Thyroid gland (tissue), 4 donors: Measurements from ENCODE around the gene CCNB1IP1. TPM values are rescaled to one million over a fixed set of nuclear protein-coding genes. Genes with fewer than 3 reads are reported as not detected.
"Not testable (repeated sequence)": the region's sequence is repeated elsewhere in the genome, so short reads cannot be mapped to it uniquely, and the experiment has no call there.

Source experiments
- DNase-seq, 2 donors: peaks; one replicate each; pipeline ENCODE4 v3.0.0-alpha.2; 2019
- H3K27ac ChIP-seq, 3 donors: fragments of 200-600 bp; sonication (generic); 1 replicate in 2 of 3; 2 replicates in 1 of 3; pipeline ENCODE4 v1.5.1; 2016 to 2019; ENCODE audit warnings: mild to moderate bottlenecking in 1 of 3, moderate library complexity in 1 of 3
- H3K27me3 ChIP-seq: fragments of 200-600 bp; sonication (generic); one replicate; pipeline ENCODE4 v1.5.1; 2019
- H3K36me3 ChIP-seq, 2 donors: fragments of 200-600 bp; sonication (generic); one replicate each; pipeline ENCODE4 v1.5.1; 2016 to 2019
- H3K4me1 ChIP-seq, 2 donors: fragments of 200-600 bp; sonication (generic); one replicate each; pipeline ENCODE4 v1.5.1; 2017 to 2019
- H3K4me3 ChIP-seq, 3 donors: fragments of 200-600 bp; sonication (generic); replicated peaks in 1 of 3; 1 replicate in 2 of 3; 2 replicates in 1 of 3; pipeline ENCODE4 v1.5.1; 2016; ENCODE audit warnings: mild to moderate bottlenecking in 1 of 3
- H3K9me3 ChIP-seq: fragments of 200-600 bp; sonication (generic); one replicate; pipeline ENCODE4 v1.5.1; 2017
- POLR2A ChIP-seq, 2 donors: fragments of 450-650 bp; IDR thresholded peaks; one replicate each; pipeline ENCODE4 v1.6.1; 2017; ENCODE audit warnings: antibody characterized with exemption in 2 of 2, mild to moderate bottlenecking in 2 of 2, moderate library complexity in 1 of 2
- WGBS, 2 donors: methylation state at CpG; one replicate each; pipeline ENCODE4 v1.1.5; 2017; 5-methylcytosine and 5-hydroxymethylcytosine counted together
- intact Hi-C: fragments of 100-400 bp; cut with DNase I; formaldehyde crosslinking; loops from one replicate; pipeline ENCODE4 v1.15.1; 2023
- small RNA-seq: library from RNA; depleted of rRNA; stranded (forward); fragments of <200 nt; gene quantifications from one replicate; pipeline ENCODE3, GENCODE V24; 2016
- total RNA-seq, 4 donors: library from RNA; depleted of rRNA; stranded (reverse); fragments of >200 nt; gene quantifications; one replicate each; pipeline ENCODE4 v1.2.3, GENCODE V29; 2016
- TF ChIP-seq, protein P1 (sequence below), 6 experiments: fragments of 200-600 bp in 3 of 6; fragments of 450-650 bp in 3 of 6; sonication (generic) in 3 of 6; IDR thresholded peaks; one replicate each; pipeline ENCODE4 v1.5.1; 2016 to 2019; ENCODE audit warnings: antibody characterized with exemption in 6 of 6, mild to moderate bottlenecking in 2 of 6, inconsistent platforms in 1 of 6, moderate library complexity in 1 of 6

The CCNB1IP1 gene
- total RNA-seq, 4 donors from 2014 or later, result 57.2 to 150 (median 92.9) TPM

DNA sequence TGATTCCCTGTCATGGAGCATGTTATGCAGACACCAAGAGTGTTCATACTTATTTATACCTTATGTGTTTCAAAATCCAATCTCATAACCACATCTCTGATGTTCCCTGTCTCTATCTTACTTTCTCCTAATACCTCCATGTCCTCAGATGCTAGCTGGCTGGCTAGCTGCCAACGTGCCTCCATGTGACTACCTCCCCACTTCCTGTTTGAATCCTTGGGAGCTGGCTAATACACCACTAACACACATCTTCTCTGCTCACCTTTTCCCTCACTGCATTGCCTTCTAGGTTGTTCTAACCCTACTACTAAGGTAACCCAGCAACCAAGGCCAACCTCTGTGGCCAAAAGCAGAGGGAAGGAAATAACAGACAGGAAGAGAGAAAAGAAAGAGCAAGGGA lies 54.7 kb downstream of the CCNB1IP1 start:
- peak; percentile 8 to 17 for DNase-seq
- Histone ChIP-seq H3K27ac (no peak overlapping the region), H3K27me3 (no peaks in the 10 kb centered on the region), H3K4me3 (no peak overlapping the region), H3K4me1 (no peaks in the 10 kb centered on the region), H3K36me3 (no peaks in the 10 kb centered on the region), H3K9me3 (no peaks in the 10 kb centered on the region)
- TF ChIP-seq, protein P1, sequence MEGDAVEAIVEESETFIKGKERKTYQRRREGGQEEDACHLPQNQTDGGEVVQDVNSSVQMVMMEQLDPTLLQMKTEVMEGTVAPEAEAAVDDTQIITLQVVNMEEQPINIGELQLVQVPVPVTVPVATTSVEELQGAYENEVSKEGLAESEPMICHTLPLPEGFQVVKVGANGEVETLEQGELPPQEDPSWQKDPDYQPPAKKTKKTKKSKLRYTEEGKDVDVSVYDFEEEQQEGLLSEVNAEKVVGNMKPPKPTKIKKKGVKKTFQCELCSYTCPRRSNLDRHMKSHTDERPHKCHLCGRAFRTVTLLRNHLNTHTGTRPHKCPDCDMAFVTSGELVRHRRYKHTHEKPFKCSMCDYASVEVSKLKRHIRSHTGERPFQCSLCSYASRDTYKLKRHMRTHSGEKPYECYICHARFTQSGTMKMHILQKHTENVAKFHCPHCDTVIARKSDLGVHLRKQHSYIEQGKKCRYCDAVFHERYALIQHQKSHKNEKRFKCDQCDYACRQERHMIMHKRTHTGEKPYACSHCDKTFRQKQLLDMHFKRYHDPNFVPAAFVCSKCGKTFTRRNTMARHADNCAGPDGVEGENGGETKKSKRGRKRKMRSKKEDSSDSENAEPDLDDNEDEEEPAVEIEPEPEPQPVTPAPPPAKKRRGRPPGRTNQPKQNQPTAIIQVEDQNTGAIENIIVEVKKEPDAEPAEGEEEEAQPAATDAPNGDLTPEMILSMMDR (IDR thresholded peaks at IDR 0.05), result no peak
- TF ChIP-seq POLR2A (IDR thresholded peaks at IDR 0.05), result no peak
- WGBS, 2 donors, result 53 to 59% methylated on average over 1 of the region's 1 CpG
- intact Hi-C loops, result no loop called here

DNA sequence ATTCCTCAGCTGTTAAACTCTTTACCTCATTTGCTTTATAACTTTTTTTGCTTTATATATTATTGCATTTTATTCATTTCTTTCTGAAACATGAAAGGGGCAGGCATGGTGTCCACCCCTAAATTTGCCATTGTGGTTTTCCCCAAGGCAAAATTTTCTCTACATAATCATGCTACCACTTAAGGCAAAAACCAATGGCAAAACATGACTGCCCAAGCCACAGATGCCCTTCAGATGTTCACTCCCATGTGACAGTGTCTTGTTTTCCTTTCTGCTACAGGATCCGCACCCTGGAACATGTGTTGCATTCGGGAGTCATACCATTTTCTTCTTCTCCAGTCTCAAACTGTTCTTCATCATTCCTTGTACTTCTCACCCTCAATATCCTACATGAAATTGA lies 55.7 kb downstream of the CCNB1IP1 start:
- H3K4me3 ChIP-seq, result no peak overlapping the region
- no peak overlapping the region for H3K27ac ChIP-seq
- H3K9me3 ChIP-seq, result no peaks in the 10 kb centered on the region
- no peaks in the 10 kb centered on the region for H3K27me3 ChIP-seq
- H3K4me1 ChIP-seq, result no peaks in the 10 kb centered on the region
- H3K36me3 ChIP-seq, result no peaks in the 10 kb centered on the region
- WGBS, 2 donors, result 97% methylated on average over 2 of the region's 2 CpGs
- no peak for TF ChIP-seq POLR2A (IDR thresholded peaks at IDR 0.05)
- TF ChIP-seq, protein P1 (IDR thresholded peaks at IDR 0.05), result no peak
- DNase-seq, result no peak
- intact Hi-C loops, result no loop called here

DNA sequence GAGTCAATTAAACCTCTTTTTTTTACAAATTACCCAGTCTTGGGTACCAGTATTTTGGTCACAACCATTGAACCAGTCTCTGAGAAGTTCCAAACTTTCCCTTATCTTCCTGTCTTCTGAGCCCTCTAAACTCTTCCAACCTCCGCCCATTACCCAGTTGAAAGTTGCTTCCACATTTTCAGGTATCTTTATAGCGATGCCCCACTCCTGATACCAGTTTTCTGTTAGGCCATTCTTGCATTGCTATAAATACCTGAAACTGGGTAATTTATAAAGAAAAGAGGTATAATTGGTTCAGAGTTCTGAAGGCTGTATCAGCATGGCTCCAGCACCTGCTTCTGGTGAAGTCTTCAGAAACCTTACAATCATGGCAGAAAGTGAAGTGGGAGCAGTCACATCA lies 59.0 kb downstream of the CCNB1IP1 start:
- Histone ChIP-seq H3K27ac (no peak overlapping the region), H3K27me3 (no peaks in the 10 kb centered on the region), H3K36me3 (no peaks in the 10 kb centered on the region), H3K4me1 (no peaks in the 10 kb centered on the region), H3K4me3 (no peak overlapping the region), H3K9me3 (no peaks in the 10 kb centered on the region)
- intact Hi-C loops, result no loop called here
- WGBS, 2 donors, result 98 to 99% methylated on average over 2 of the region's 2 CpGs
- TF ChIP-seq, protein P1 (IDR thresholded peaks at IDR 0.05), result no peak
- TF ChIP-seq POLR2A (IDR thresholded peaks at IDR 0.05), result no peak
- no peak for DNase-seq

DNA sequence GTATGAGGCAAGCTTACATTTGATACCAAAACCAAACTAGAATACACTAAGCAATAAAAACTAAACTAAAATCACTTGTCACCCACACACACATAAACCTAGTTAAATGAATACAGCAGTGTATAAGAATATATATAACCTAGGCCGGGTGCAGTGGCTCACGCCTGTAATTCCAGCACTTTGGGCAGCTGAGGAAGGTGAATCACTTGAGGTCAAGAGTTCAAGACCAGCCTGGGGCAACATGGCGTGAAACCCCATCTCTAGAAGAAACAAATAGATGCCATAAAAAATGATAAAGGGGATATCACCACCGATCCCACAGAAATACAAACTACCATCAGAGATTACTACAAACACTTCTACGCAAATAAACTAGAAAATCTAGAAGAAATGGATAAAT lies 68.7 kb downstream of the CCNB1IP1 start:
- H3K9me3 ChIP-seq, H3K27me3 ChIP-seq, intact Hi-C loops, H3K4me1 ChIP-seq, H3K27ac ChIP-seq, H3K4me3 ChIP-seq, DNase-seq, H3K36me3 ChIP-seq: not testable (repeated sequence)
- WGBS, 2 donors, result 93 to 95% methylated on average over 5 of the region's 5 CpGs

DNA sequence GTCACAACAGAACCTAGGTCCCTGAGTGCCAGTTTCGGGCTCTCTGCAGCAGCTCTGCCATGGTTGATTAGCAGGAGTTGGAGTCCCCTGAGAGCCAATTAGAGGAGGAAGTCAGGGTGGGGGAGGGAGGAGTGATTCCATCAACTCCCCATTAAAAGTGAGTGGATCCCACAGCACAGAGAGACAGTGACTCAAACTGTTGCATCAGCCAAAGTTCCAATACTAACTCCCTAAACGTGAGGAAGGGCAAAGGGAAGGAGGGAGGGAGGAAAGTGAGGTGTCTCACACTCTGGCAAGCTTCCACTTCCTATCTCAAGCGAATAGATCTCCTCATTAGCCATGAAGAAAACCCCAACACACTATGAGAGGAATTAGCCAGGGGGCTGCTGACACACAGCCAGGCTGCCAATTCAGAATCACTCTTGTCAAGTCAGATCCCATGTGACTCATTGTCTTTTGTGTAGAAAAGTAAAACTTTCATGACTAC lies 70.4 kb downstream of the CCNB1IP1 start:
- no peak overlapping the region for H3K4me3 ChIP-seq
- intact Hi-C loops, result no loop called here
- no peaks in the 10 kb centered on the region for H3K36me3 ChIP-seq
- H3K27ac ChIP-seq, result no peak overlapping the region
- no peaks in the 10 kb centered on the region for H3K4me1 ChIP-seq
- TF ChIP-seq, protein P1 (IDR thresholded peaks at IDR 0.05), result no peak
- no peak for TF ChIP-seq POLR2A (IDR thresholded peaks at IDR 0.05)
- no peaks in the 10 kb centered on the region for H3K27me3 ChIP-seq
- no peaks in the 10 kb centered on the region for H3K9me3 ChIP-seq
- no peak for DNase-seq
- WGBS, 2 donors, result 40 to 46% methylated on average over 3 of the region's 3 CpGs

Small RNAs within 50 kb of the gene (small RNA-seq; reads per million reads assigned to genes)
- not detected for gene SNORA79B
- gene SNORD126, result 610 reads per million, percentile 98 among the genes with 10 or more reads in this experiment

Other genes starting within 250 kb of the CCNB1IP1 start
- not detected for gene OR4K17, start 222.5 kb downstream of the CCNB1IP1 start, total RNA-seq
- gene OR4N5, start 194.5 kb downstream of the CCNB1IP1 start, total RNA-seq, result not detected
- gene OR11G2, start 142.4 kb downstream of the CCNB1IP1 start, total RNA-seq, result not detected
- gene OR11H6, start 109.6 kb downstream of the CCNB1IP1 start, total RNA-seq, result not detected
- not detected for gene OR11H7, start 104.3 kb downstream of the CCNB1IP1 start, total RNA-seq
- gene OR11H4, start 94.0 kb downstream of the CCNB1IP1 start, total RNA-seq, result not detected
- gene TTC5, start 27.3 kb downstream of the CCNB1IP1 start, total RNA-seq, result 10 to 100 TPM; 15.9 to 44.2 (median 19.2) TPM
- gene PARP2, start 10.4 kb upstream of the CCNB1IP1 start, total RNA-seq, result 10 to 100 TPM in 2 of 4 donors, 1 to 10 TPM in 2; 8.8 to 14.6 (median 9.7) TPM
- gene TEP1, start 80.2 kb upstream of the CCNB1IP1 start, total RNA-seq, result 10 to 100 TPM; 26.6 to 39.3 (median 29.7) TPM
- gene KLHL33, start 102.9 kb upstream of the CCNB1IP1 start, total RNA-seq, result 1 to 10 TPM in 1 of 4 donors, under 1 TPM in 3; 0.27 to 2.0 (median 0.36) TPM
- 10 to 100 TPM; 56.7 to 88.8 (median 75.0) TPM for gene OSGEP, start 121.5 kb upstream of the CCNB1IP1 start, total RNA-seq
- 100 to 1,000 TPM; 133 to 179 (median 142) TPM for gene APEX1, start 121.9 kb upstream of the CCNB1IP1 start, total RNA-seq
- gene PIP4P1, start 128.2 kb upstream of the CCNB1IP1 start, total RNA-seq, result 10 to 100 TPM; 15.4 to 29.1 (median 23.1) TPM
- gene PNP, start 136.1 kb upstream of the CCNB1IP1 start, total RNA-seq, result 10 to 100 TPM; 13.9 to 29.3 (median 18.7) TPM
- gene RNASE10, start 172.3 kb upstream of the CCNB1IP1 start, total RNA-seq, result not detected
- gene RNASE9, start 227.8 kb upstream of the CCNB1IP1 start, total RNA-seq, result not detected